ENCODE results near the gene IRAK2. TPM values are rescaled to one million over a fixed set of nuclear protein-coding genes. Genes with fewer than 3 reads are reported as not detected.

Gene IRAK2
- total RNA-seq, 1 experiment from 2014 or later = 5.5 TPM

DNA sequence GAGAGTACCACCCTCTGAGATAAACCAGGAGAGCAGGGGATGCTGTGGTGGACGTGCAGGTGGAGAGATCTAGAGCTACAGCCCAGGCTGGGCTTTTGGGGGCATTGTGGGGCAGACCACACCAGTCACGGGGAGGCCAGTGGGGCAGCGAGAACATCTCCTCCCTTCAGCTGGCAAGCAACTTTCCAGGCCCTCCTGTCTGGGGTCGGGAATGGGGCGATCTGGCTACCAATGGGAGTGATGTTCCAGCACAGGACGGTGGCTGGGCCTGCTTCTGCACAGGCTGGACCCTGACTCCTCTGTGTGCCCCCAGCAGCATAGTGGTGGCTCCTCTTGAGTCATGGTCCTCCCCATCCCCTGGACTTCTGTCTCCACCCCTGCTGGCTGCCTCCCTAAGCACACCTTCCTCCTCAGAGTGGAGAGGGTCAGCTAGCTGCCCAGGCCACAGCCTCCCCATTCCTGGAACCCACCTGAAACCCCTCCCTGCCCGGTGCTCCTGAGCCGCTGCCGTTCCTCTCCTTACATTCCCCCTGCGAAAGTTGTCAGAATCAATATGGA is 16.1 kb downstream of the IRAK2 start:
- no peak overlapping the region for H3K4me2 ChIP-seq (ENCODE audit: low read length)
- H3K79me2 ChIP-seq (ENCODE audit: low read length) = no peaks in the 10 kb centered on the region
- no peaks in the 10 kb centered on the region; the same call in 1 of the 2 replicates for H3K36me3 ChIP-seq (ENCODE audit: low read depth, low read length)
- no peak overlapping the region for H3K4me3 ChIP-seq (ENCODE audit: low read length)
- ATAC-seq (no peak), DNase-seq (no peak)
- H3K9ac ChIP-seq (ENCODE audit: low read length) = no peak overlapping the region
- H3K4me1 ChIP-seq (ENCODE audit: insufficient read depth, low read length) = no peaks in the 10 kb centered on the region
- H4K20me1 ChIP-seq (ENCODE audit: low read length) = no peaks in the 10 kb centered on the region
- POLR2A ChIA-PET (ENCODE audit: unreplicated experiment) = no interaction called here
- no peak for TF ChIP-seq EZH2 (IDR thresholded peaks at IDR 0.05; ENCODE audit: low read length, unreplicated experiment)
- TF ChIP-seq, protein P1, sequence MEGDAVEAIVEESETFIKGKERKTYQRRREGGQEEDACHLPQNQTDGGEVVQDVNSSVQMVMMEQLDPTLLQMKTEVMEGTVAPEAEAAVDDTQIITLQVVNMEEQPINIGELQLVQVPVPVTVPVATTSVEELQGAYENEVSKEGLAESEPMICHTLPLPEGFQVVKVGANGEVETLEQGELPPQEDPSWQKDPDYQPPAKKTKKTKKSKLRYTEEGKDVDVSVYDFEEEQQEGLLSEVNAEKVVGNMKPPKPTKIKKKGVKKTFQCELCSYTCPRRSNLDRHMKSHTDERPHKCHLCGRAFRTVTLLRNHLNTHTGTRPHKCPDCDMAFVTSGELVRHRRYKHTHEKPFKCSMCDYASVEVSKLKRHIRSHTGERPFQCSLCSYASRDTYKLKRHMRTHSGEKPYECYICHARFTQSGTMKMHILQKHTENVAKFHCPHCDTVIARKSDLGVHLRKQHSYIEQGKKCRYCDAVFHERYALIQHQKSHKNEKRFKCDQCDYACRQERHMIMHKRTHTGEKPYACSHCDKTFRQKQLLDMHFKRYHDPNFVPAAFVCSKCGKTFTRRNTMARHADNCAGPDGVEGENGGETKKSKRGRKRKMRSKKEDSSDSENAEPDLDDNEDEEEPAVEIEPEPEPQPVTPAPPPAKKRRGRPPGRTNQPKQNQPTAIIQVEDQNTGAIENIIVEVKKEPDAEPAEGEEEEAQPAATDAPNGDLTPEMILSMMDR (conservative IDR thresholded peaks at IDR 0.05; ENCODE audit: low read depth, low read length) = no peak
- TF ChIP-seq EZH2phosphoT487 (IDR thresholded peaks at IDR 0.05; ENCODE audit: borderline replicate concordance, low read length) = no peak
- no peak overlapping the region for H3K27ac ChIP-seq (ENCODE audit: low read length)
- H3K27me3 ChIP-seq (ENCODE audit: low read length) = no peaks in the 10 kb centered on the region
- no TSS peak for BruUV-seq (replicated peaks)
- H3F3A ChIP-seq (ENCODE audit: low read length, unreplicated experiment) = no peaks in the 10 kb centered on the region
- intact Hi-C loops (cut with micrococcal nuclease) = no loop called here
- no peaks in the 10 kb centered on the region for H3K9me3 ChIP-seq (ENCODE audit: low read length)
- CTCF ChIA-PET = no interaction called here
- H3K9me2 ChIP-seq (replicated peaks; ENCODE audit: low read length) = no peaks in the 10 kb centered on the region
- H2AFZ ChIP-seq (ENCODE audit: low read length) = no peak overlapping the region

DNA sequence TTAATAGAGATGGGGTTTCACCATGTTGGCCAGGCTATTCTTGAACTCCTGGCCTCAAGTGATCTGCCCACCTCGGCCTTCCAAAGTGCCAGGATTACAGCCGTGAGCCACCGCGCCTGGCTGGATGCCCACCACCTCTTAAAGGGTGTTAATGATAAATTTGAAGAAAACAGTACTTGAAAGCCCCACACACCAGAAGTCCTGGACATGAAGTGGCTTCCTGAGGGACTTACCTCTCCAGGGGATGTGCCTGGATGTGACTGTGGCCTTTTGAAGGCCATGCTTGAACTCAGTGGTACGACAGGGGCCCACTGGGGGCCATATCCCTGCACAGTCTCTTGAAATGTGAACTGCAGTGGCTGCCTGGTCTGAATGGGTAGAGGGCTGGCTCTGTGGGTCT is 18.2 kb downstream of the IRAK2 start:
- TF ChIP-seq, protein P1 (conservative IDR thresholded peaks at IDR 0.05; ENCODE audit: low read depth, low read length) = no peak
- TF ChIP-seq EZH2phosphoT487 (IDR thresholded peaks at IDR 0.05; ENCODE audit: borderline replicate concordance, low read length) (no peak), EZH2 (IDR thresholded peaks at IDR 0.05; ENCODE audit: low read length, unreplicated experiment) (no peak)
- no peak overlapping the region for H3K4me3 ChIP-seq (ENCODE audit: low read length)
- H3K79me2 ChIP-seq (ENCODE audit: low read length) = no peaks in the 10 kb centered on the region
- no peak for DNase-seq
- intact Hi-C loops (cut with micrococcal nuclease) = no loop called here
- H2AFZ ChIP-seq (ENCODE audit: low read length) = no peak overlapping the region
- H3K36me3 ChIP-seq (ENCODE audit: low read depth, low read length) = no peaks in the 10 kb centered on the region; the same call in 1 of the 2 replicates
- H4K20me1 ChIP-seq (ENCODE audit: low read length) = no peaks in the 10 kb centered on the region
- CTCF ChIA-PET = no interaction called here
- no peak overlapping the region for H3K4me2 ChIP-seq (ENCODE audit: low read length)
- POLR2A ChIA-PET (ENCODE audit: unreplicated experiment) = no interaction called here
- H3F3A ChIP-seq (ENCODE audit: low read length, unreplicated experiment) = no peaks in the 10 kb centered on the region
- no peak for ATAC-seq
- H3K9ac ChIP-seq (ENCODE audit: low read length) = no peak overlapping the region
- no TSS peak for BruUV-seq (replicated peaks)
- H3K9me2 ChIP-seq (replicated peaks; ENCODE audit: low read length) = no peaks in the 10 kb centered on the region
- no peaks in the 10 kb centered on the region for H3K27me3 ChIP-seq (ENCODE audit: low read length)
- no peaks in the 10 kb centered on the region for H3K9me3 ChIP-seq (ENCODE audit: low read length)
- H3K27ac ChIP-seq (ENCODE audit: low read length) = no peak overlapping the region
- H3K4me1 ChIP-seq (ENCODE audit: insufficient read depth, low read length) = no peaks in the 10 kb centered on the region

DNA sequence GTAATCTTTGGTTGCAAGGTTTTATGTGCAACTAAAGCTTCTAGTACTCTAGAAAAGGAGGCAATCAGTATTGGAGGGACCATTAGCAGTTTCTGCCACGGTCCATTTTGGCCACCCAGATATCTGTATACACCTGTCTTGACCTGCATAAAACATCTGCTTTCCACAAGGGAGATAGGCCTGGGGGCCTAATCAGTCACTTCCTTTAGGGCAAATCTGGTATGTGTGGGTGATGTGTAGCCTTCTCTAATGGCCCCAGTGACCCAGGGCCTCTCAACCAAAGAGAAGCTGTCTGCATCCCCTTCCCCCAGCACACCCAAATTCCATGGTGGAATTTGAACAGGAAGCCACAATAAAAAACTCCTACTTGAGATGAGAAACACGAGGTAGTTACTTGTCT is 19.5 kb downstream of the IRAK2 start:
- H3K4me1 ChIP-seq (ENCODE audit: insufficient read depth, low read length) = peaks cover 4% of the 10 kb centered on the region
- no peak overlapping the region for H3K4me2 ChIP-seq (ENCODE audit: low read length)
- no peaks in the 10 kb centered on the region for H4K20me1 ChIP-seq (ENCODE audit: low read length)
- BruUV-seq (replicated peaks) = no TSS peak
- intact Hi-C loops (cut with micrococcal nuclease) = no loop called here
- DNase-seq (no peak), ATAC-seq (no peak)
- no peak overlapping the region for H3K27ac ChIP-seq (ENCODE audit: low read length)
- CTCF ChIA-PET = no interaction called here
- H3K79me2 ChIP-seq (ENCODE audit: low read length) = no peaks in the 10 kb centered on the region
- no peaks in the 10 kb centered on the region for H3K9me3 ChIP-seq (ENCODE audit: low read length)
- no peaks in the 10 kb centered on the region; the same call in 1 of the 2 replicates for H3K36me3 ChIP-seq (ENCODE audit: low read depth, low read length)
- no peak overlapping the region for H3K9ac ChIP-seq (ENCODE audit: low read length)
- H3K27me3 ChIP-seq (ENCODE audit: low read length) = no peaks in the 10 kb centered on the region
- no peak overlapping the region for H2AFZ ChIP-seq (ENCODE audit: low read length)
- TF ChIP-seq, protein P1 (conservative IDR thresholded peaks at IDR 0.05; ENCODE audit: low read depth, low read length) = no peak
- no peak for TF ChIP-seq EZH2phosphoT487 (IDR thresholded peaks at IDR 0.05; ENCODE audit: borderline replicate concordance, low read length)
- no peaks in the 10 kb centered on the region for H3F3A ChIP-seq (ENCODE audit: low read length, unreplicated experiment)
- no peaks in the 10 kb centered on the region for H3K9me2 ChIP-seq (replicated peaks; ENCODE audit: low read length)
- H3K4me3 ChIP-seq (ENCODE audit: low read length) = no peak overlapping the region
- POLR2A ChIA-PET (ENCODE audit: unreplicated experiment) = interaction anchor here (0.7 kb wide), 1 partner anchor 238 kb away, joined by 3 read pairs; no protein-coding TSS in a partner anchor
